NCI-H146 treated with DMSO at 0.1 percent for 48 hours (cell line): ENCODE measurements around the gene ADTRP.
A peak's percentile ranks its signal among the peaks of the same experiment; 100 is the strongest.
"Not testable (repeated sequence)": the region's sequence is repeated elsewhere in the genome, so short reads cannot be mapped to it uniquely, and the experiment has no call there.

Experiments used
- DNase-seq: peaks from one replicate; lab custom pipeline; 2025; ENCODE audit not compliant: unreplicated experiment; lab: John Stamatoyannopoulos, UW

ADTRP gene

GRCh38 chr6:11702089-11702488 lies 76.5 kb downstream of the ADTRP start:
- no peak for DNase-seq

- DNase-seq = no peak
These were observed 77.0 kb downstream of the ADTRP start for GRCh38 chr6:11701573-11701972.

GRCh38 chr6:11700118-11700718 lies 78.4 kb downstream of the ADTRP start:
- peak; percentile 4 for DNase-seq

DNA sequence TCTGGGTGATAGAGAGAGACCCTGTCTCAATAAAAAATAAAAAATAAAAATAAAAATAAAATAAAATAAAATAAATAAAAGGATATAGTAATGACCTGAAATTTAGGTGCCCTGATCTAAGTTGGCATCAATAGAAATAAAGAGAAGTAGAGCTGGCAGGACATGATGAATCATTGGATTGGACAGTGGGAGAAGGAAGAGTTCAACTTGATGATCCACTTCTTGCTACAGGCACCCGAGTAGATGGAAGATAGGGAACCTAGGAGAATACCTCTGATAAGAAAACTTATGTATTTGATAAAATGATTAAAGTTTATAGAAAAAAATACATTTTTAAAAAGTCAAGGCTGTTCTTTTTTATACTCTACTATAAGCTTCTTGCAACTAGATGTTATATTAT lies 79.0 kb downstream of the ADTRP start:
- no peak for DNase-seq

DNA sequence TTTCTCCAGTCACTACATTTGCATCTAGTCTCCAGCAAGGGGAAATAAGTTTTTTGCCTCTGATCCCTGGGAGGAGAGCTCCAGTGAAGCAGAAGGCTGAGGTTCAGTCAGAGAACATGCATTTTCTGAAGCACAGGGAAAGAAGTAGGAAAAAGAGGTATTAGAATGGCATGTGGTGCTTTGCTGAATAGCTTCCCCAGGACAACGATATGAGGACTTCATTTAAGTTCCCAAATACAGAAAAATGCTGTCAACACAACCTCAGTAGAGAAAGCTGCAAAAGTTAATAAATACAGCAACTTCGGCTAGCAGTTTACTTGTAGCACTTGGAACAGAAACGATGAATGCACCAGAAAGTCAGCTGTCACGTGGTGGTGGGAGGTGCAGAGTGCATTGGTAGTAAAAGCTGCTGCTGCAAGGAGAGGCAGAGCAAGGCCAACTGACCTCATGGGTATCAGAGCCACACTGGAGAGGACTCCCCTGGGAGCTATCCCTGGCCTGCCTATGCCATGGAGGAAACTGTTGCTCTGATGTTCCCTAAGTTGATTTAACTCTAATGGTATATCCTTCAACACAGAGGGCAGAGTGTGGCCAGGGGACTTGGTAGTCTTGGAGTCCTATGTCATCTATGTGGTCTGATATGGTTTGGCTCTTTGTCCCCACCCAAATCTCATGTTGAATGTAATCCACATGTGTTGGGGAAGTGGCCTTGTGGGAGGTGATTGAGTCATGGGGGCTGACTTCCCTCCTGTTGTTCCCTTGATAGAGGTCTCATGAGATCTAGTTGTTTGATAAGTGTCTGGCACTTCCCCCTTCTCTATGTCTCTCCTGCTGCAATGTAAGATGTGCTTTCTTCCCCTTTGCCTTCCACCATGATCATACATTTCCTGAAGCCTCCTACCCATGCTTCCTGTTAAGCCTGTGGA lies 85.9 kb downstream of the ADTRP start:
- no peak for DNase-seq

DNA sequence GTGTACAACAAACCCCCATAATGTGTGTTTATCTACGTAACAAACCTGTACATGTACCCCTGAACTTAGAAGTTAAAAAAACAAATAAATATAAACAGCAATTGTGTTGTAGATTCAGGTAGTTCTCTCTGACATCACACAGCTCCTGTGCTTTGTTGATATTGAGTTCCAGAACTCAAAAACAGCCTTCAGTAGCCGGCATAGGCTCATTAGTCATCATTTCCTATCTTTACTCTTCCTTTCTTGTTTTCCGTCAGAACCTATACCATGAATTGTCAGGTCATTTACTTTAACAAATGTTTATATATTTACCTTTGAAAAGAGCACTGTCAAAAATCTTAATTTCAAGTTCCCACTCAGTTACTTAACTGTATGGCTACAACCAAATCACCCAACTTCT lies 88.8 kb downstream of the ADTRP start:
- DNase-seq = no peak

- not testable (repeated sequence) for DNase-seq
These were observed 89.2 kb downstream of the ADTRP start for GRCh38 chr6:11689400-11689799.

- DNase-seq = no peak
These were observed 90.2 kb downstream of the ADTRP start for GRCh38 chr6:11688425-11688709.

GRCh38 chr6:11685481-11686093 lies 93.0 kb downstream of the ADTRP start:
- DNase-seq = no peak

GRCh38 chr6:11684901-11685480 lies 93.6 kb downstream of the ADTRP start:
- DNase-seq = no peak

DNA sequence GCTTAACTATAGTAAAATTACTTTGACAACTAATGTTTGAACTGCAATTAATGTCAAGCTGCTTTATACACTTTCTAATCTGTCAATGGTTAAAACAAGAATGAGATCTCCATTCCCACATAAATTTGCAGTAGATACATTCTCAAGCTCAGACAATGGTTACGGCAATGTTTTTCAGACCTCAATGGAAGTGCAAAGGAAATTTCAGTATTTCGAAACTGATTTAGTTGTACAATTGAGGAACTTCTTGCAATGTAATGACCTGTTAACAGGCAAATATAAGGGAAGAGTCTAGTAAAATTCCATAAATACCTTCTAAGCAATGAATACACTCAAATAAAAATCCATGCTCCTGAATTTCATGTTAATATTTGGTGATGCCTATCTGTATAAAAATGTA lies 94.7 kb downstream of the ADTRP start:
- no peak for DNase-seq

DNA sequence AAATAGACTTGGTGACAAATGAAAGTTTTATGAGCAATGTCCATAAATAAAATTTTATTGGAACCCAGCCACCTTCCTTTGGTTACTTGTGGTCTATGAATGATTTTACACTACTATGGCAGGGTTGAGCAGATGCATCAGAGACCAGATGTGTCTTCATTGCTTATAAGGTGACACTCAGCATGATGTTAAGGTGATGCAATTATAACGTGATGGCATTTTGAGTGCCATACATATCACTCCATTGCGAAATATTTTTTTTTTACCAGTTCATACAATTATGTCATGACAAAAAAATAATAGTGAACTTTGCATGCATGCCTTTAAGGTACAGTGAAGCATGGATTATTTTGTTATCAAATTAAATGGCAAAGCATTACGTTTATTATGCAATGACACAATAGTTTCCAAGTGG lies 96.0 kb downstream of the ADTRP start:
- DNase-seq = no peak

DNA sequence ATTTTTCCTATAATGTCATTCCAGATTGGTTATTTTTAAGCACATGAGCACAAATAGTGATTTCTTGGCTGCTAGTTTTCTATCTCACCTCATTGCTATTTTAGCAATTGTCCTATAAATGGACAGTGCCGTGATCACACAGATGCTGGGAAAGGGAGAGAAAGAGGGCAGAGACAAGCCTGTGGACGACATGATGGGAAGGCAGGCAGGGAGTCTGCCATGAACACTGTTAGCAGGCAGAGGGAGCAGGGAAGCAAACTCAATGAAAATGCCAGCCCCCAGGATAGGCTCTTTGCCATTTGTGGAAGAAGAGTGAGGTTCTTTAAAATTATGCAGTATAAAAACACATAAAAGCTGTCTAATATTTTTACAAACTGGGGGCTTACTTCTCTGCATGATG lies 96.8 kb downstream of the ADTRP start:
- DNase-seq = no peak

DNA sequence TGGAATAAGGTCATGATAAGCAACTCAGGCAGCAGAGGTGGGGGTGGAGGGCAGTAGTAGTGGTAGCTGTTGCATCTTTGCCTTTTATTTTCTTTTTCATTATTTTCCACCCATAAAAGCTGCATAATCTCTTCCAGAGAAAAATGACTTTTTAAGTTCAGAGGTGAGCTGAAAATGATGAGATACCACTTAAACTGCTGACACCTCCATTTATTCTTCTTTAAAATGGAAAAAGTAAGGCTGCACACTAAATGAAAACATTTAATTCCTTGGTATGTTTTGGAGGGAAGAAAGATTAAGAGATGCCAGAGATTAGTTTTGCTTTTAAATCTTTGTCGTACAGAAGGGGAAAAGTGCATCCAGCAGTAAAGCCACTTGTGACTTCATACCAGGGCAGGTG lies 97.2 kb downstream of the ADTRP start:
- DNase-seq = no peak

GRCh38 chr6:11680479-11680878 lies 98.1 kb downstream of the ADTRP start:
- DNase-seq = not testable (repeated sequence)

DNA sequence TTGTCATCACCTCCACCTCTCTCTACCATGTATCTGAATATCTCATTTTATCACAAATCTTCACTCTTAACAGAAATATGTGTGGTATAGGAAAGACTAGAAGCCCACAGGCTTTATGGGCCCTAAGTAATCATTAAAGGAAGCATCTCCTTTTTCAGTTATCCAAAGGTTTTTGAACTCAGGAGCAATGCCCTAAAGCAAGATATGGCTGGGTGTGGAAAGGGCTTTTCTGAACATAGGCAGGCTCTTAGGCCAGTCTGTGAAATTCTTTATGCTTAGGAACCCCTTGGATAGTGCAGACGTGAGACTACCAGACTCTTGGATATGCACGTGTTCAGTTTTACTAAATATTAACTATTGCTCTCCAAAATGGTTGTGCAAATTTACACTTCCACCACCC lies 99.5 kb downstream of the ADTRP start:
- DNase-seq = no peak

DNA sequence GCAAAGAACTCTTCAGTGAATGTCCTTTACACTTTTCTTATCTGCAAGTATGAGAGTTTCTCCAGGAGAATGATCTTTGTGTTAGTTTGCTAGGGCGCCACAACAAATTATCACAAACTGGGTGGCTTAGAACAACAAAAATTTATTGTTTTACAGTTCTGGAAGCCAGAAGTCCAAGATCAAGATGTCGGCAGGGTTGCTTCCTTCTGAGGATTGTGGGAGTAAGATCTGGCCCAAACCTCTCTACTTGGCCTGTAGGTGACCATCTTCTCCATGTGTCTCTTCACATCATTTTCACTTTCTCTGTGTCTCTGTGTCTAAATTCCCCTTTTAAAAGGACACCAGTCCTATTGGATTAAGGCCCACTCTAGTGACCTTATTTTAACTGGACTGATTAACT lies 103.0 kb downstream of the ADTRP start:
- no peak for DNase-seq

GRCh38 chr6:11672669-11673068 lies 105.9 kb downstream of the ADTRP start:
- no peak for DNase-seq

- no peak for DNase-seq
These were observed 106.3 kb downstream of the ADTRP start for GRCh38 chr6:11672256-11672655.

DNA sequence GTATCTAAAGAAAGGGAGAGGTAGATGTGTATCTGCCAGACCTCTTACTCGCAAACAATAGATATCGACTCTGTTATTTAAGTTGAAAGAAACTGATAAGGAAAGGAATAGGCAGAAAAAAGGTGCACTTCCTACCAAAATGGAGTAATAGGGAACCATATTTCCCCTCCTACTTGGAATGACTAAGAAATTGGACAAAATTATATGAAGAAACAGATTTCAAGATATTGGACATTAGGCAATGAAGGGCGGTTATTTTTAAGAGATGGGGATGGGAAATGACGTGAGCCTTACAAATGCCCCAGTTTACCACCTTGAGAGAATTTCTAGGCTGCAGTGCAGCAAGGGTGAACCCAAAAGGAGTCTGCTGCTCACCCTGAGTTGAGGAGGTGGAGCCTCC lies 108.9 kb downstream of the ADTRP start:
- DNase-seq = no peak

GRCh38 chr6:11668455-11668854 lies 110.1 kb downstream of the ADTRP start:
- no peak for DNase-seq

DNA sequence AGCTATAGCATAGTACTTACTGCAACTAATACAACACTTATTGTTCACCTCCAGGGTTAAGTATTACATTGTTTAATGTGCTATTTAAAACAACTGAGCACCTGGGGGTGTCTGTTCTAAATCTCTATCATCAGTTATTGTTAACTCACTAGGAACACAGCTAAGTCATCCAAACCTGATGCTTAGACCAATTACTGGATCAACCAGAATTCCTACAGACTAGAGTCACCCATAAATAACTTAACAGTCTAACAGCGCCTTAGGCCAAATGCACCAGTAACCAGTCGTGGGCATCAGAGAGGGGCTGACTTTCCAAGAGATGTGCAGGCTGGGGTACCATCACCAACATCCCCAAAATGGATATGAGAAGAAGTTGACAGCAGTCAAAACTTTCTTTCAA lies 110.7 kb downstream of the ADTRP start:
- DNase-seq = no peak
